Measurements from ENCODE around the gene SLC34A2.

DNA sequence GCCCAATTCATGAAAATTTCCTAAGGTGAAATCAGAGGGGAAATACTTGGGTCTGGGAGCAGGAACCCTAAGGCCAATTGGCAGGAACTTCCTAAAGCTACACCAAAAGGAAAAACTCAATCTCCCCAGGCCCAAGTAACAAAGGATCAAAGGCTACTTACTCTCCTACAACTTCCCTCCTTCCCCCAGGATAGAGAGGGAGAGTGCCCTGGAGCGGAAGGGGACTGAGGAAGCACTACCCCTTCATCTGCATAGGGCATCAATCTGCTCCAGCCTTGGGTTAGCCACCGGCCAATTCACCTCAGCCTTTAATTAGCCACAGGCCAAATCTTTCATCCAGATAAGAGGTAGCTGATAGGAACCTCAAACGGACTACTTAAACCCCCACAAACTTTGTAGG lies 55.0 kb downstream of the SLC34A2 start:
- no peak for TF ChIP-seq CTCF (IDR thresholded peaks at IDR 0.05; ENCODE audit: poor library complexity, severe bottlenecking)
- TF ChIP-seq RAD21 (conservative IDR thresholded peaks at IDR 0.05), result no peak
- TF ChIP-seq EP300 (conservative IDR thresholded peaks at IDR 0.05; ENCODE audit: poor library complexity, severe bottlenecking), result no peak
- TF ChIP-seq POLR2AphosphoS5 (IDR thresholded peaks at IDR 0.05), result no peak
- TF ChIP-seq MXI1 (conservative IDR thresholded peaks at IDR 0.05; ENCODE audit: poor library complexity, severe bottlenecking), result no peak
- no peak for TF ChIP-seq REST (IDR thresholded peaks at IDR 0.05; ENCODE audit: borderline replicate concordance)
- TF ChIP-seq EZH2 (IDR thresholded peaks at IDR 0.05; ENCODE audit: borderline replicate concordance, insufficient read depth, low read length, poor library complexity, severe bottlenecking), result no peak
- TF ChIP-seq TAF1 (IDR thresholded peaks at IDR 0.05; ENCODE audit: low read depth), result no peak
